Stimulated activated CD4-positive, alpha-beta T cell treated with anti-CD3 and anti-CD28 coated beads, Interleukin-1b, Interleukin-23, amount 100 ng/mL, for 48 hours (primary cell): Measurements from ENCODE around the gene MKNK2.

Source experiments
- DNase-seq: peaks from one replicate; pipeline ENCODE4 v3.0.0-alpha.2; 2020

MKNK2 gene

DNA sequence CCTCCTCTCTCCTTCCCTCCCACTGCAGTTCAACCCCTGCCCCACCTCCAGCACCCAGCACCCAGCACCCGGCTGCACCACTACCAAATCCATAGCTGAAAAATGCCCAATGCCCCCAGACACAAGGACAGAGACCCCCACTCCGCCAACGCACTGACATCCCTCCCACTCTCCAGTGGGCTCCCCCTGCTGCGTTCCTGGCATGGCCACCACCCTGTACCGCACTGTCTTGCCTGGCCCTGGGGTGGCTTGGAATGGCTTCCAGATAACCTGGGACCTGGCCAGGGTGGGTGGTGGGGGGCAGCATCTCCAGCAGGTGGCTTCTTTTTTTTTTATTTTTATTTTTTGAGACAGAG is 5.8 kb upstream of the MKNK2 start:
- DNase-seq = no peak

DNA sequence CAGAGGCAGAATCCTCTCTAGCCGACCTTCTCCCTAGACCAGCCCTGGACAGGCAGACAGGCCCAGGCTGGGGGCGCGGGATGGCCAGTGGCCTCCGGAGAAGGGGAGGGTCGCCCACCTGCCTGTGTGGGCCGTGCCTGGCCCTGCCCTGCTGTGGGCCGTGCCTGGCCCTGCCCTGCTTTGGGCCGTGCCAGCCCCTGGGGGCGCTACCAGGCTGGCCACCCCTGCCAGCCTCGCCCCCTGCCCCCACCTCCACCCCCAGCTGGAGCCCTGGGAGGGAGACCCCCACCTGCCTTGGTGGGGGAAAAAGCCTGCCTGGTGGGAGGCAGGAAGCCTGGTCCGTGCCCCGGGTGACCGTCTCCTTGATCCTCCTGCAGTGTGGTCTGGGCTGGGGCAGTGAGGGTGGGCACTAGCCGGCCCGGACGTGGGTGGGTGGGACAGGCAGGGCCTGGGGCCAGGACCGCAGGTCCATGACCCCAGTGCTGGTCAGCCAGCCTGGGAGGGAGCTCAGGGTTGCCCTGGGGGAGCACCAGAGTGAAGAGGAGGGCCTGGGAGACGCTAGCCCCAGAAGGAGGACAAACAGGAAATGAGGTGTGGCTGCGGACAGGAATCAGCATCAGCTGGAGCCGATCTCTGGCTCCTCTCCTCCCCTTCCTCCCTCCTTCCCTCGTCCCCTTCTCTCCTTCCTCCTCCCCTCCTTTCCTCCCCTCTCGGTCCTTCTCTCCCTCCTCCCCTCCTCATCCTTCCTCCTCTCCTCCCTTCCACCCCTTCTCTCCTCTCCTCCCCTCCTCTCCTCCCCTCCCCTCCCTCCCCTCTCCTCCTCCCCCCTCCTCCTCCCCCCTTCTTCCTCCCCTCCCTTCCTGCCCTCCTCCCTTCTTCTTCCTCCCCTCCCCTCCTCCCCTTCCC is 5.1 kb upstream of the MKNK2 start:
- DNase-seq = no peak

DNA sequence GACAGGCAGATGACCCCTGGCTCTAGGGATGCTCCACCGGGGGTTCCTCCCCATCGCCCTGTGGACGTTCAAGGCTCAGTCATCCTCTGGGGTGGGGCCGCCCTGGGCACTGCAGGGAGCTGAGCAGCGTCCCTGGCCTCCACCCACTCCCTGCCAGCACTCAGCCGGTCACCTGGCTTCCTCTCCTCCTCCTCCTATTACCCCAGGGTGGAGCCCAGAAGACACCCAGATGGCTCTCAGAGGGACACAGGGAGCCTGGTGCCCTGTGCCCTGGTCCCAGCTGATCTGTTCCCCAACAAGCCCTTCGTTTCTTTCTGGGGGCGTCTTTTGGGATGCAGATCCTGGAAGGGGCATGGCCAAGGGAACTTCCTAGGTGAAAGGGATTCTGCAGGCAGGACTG is 3.7 kb upstream of the MKNK2 start:
- DNase-seq = no peak

DNA sequence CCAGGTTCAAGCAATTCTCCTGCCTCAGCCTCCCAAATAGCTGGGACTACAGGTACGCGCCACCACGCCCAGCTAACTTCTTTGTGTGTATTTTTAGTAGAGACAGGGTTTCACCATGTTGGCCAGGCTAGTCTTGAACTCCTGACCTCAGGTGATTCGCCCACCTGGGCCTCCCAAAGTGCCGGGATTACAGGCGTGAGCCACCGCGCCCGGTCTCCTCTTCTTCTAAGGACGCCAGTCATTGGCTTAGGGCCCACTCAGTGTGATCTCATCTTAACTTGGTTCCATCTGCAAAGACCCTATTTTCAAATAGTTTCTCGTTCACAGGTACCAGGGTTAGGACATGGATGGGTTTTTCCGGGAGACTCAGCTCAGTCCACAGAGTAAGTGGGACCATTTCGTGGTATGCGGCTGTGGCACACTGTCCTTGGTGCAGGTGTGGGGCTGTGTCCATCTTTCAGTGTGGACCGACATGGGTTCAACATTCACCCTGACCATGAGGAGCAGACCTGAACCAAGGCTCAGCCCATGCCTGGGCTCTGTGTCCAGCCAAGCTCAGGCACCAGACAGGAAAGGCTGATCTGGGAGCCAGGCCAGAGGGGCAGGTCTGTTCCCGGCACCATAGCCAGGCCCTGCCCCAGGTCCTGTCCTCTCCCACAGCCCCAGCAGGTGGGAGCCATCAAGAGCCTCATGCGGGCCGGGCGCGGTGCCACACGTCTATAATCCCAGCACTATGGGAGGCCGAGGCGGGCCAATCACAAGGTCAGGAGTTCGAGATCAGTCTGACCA is 2.8 kb upstream of the MKNK2 start:
- no peak for DNase-seq

DNA sequence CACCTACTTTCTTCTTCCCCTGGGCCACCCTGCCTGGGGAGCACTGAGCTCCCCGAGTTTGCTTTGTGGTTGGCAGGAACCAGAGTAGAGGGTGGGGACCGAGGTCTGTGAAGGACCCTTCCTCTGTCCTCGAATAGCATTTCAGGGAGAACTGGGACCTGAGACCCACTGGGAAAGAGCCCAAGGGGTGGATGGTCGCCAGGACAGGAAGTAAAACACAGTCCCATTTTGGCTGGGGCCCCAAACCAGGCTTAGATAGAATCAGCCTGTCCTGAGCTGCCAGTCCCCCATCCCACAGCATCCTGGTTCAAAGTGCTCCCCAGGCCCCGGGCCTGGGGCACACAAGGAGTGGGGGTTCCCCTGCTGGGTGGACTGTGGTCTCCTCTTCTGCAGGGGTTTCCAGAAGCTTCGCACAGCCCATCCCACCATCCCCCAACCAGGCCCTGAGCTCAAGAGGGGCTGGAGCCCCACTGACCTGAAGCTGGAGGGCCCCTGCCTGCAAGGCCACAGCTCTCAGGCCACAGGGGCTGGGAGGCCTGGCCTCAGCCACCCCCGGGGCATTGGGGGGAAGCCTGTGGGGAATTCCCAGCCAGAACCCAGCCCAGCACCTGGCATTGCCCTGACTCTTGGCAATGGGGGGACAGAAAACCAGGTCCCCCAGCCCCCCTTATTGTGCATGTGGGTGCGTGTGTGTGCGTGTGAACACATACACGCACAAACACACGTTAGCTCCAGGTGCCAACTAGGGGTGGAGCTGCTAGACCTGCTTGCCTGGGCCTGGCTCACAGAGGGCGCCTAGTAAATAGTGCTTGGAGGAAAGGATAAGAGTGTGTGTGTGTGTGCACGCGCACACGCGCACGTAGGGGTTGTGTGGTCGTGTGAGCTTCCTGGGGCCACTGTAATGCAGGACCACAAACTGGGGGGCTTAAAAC is 995 bp upstream of the MKNK2 start:
- peak; percentile 58 for DNase-seq

DNA sequence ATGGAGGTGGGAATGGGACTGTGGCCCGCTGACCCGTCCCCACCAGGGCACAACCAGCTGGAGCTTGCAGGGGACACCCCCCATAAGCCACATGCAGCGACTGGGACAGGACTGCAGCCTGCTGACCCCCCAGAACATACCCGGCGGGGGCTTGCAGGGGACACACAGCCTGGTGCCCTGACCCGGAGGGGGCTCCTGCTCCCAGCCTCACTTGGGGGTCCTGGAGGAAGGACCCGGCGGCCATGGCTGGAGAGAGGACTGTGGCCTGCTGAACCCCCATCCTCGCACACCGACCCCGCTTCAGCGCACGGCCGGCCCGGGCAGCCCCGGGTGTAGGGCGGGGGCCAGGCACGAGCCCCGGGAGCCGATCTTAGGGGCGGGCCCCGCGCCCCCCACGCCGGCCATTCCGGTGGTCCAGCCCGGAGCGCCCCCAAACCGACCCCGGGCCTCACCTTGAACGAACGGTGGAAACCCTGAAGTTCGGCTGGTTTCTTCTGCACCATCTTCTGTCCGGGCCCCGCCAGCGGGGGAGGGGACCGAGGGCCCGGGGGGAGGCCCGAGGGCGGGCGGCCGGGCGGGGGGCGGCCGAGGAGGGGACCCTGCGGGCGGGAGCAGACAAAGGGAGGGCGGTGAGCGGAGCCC is 574 bp downstream of the MKNK2 start:
- DNase-seq = no peak

DNA sequence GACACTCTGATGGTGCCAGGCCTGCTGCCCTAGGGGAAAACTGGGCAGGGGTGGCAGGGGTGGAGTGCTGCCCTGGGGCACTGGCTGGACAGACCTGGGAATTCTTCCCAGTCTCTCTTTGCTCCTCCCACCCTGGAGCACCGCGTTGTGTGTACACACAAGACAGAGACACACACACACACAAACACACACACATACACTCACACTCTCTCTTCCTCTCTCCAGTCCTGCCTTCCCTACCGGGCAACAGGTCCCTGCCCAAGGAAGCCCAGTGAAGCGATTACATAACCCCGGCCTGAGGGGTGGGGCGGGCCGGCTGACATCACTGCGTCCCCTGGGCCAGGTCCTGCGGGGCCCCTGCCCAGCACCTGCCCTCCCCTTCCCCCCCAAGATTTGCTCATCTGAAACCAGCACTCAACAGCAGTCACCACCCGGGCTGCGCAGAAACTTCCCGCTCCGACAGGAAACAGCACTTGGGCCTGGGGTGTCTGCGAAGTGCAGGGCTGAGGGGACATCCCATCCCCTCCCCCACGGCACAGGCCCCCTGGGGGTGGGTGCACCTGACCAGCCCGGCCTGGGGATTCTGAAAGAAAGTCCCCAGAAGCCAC is 1.2 kb downstream of the MKNK2 start:
- peak; percentile 59 for DNase-seq

DNA sequence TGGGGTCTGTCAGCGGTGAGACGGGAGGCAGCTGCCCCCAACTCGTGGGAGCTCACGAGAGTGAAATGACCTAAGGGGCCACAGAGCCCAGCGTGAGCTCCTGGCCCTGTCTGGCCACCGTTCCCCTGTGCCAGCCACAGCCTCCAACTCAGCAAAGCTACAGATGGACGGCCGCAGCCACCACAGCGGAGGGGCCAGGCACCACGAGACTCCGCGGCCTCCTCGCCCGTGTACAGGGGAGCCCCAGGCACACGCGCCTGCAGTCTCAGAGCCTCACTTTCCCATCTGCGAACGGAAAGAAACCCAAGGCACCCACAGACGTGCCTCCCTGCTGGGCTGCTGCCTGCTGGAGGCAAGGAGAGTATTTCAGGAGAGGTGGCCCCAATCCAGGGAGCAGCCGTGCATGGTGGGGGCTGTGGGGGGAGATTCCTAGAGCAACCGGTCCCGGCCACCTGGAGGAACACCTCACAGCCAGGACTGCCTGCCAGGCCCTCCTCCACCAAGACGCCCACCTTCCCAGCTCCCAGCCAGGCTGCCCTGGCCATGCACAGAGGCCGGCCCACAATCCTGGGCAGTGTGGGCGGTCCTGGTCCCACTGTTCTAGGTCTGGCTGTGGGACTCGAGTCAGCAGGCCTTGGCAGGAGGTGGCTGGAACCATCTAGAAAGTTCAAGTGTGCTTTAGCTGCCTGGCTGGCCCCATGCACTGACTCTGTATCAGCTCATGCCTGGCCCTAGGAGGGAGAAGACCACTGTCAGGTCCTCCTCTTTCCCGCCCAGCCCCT is 1.9 kb downstream of the MKNK2 start:
- DNase-seq = no peak

DNA sequence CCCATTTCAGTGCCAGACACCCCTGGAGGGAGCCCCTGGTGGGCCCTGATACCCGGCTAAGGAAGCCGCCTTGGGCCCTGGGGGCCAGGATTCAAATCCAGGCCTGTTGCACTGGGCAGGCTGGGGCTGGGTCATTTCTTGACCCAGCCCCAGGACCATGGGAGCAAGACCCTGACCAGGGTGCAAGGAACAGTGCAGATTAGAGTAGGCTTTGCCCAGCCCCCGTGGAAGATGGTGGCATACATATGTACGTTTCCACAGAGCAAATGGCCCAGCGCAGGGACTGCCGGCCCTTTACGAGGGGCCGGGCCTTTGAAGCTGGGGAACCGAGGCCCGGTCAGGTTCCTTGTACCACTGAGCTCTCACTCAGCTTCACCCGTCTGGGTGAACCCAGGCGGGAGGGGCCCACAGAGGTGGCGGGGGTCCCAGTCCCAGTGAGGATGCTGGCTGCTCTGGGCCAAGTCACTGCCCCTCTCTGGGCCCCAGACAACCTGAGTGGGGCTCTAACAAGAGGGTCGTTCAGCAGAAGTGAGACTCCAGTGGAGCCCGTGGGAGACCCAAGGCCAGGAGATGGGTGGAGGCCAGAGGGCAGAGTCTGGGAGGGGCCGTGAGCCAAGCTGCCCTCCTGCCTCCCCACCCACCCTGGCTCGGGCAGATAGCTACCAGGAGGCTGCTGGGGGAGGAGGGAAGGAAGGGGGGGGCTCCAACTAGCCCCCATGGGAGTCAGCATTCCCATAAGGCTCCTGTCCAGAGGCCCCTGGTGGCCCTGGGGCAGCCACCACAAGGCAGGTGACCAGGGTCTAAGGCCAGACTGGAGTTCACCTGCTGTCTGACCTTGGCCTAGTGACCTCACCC is 2.7 kb downstream of the MKNK2 start:
- no peak for DNase-seq

DNA sequence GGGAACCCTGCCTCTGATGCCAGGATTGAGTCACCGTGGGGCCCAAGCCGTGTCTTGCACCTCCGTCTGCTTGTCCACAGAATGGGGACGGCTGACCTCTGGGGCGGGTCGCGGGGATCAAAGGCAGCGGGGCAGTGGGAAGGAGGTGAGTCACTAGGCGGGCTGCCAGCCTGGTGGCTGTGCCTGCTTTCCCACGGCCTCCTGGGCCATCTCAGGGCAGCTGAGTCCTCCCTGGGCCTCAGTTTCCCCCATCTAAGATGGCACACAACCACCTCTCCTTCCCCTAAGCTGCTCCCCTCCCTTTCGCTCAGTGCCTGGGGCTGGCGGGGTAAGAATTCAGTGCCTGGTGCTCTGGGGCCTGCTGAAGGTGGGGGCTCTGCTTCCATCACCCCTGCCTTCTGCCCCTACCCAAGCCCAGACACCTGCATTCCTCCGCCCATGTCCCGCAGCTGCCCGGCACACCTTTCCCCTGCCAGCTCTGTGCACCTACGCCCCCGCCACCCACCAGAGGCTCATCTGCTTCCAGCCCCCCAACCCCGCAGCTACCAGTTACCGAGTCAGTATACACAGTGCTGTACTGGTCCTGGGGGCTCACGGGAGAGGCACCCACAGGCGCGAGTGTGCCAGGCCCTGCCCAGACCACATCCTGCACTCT is 3.5 kb downstream of the MKNK2 start:
- DNase-seq = peak; percentile 29

DNA sequence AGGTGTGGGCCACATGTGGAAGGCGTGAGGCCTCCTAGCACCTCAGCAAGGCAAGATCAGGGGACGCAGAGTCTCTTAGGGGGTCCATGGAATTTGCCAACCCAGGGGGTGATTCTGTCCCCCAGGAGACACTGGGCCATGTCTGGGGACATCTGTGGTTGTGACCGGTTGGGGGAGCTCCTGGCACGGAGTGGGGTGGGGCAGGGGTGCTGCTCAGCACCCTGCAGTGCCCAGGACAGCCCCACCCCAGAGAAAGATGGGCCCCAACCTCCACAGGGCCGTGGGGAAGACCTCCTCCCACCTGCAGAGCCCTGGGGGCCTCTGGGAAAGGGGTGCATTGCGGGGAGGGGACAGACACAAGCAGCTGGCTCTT is 4.0 kb downstream of the MKNK2 start:
- DNase-seq = no peak

DNA sequence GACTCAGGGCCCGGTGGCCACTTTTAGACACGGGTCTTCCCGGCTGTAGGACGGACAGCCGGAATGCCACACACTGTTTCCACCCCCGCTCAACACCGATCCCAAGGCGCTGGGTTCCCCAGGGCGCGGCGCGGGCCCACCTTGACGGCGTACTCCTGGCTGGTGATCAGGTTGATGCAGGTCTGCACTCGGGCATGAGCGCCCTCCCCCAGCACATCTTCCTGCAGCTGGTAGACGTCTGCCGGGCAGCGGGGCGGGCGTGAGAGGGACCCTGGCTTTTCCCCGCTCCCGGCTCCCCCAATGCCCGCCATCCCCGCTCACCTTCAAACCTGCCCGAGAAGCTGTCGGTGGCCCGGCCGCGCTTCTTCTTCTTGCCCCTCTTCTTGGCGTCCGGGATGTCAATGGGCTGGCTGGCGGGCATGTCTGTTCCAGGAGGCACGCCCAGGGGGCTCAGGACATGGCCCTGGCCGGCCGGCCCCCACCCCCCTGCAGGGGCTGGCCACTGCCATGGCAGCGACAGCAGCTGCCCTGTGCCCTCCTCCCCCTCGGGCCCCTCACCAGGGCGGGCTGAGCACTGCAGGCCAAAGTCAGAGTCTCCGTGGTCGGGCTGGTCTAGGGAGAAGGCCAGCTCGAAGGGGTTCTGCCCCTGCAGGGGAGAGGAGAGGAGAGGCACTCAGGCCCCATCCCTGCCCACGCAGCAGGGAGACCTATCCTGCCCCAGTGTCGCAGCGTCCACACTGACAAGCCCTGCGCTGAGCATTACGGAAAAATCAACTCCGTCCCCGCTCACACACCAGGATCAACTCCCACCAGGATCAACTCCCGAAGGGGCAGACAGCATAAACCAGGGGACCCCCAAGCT is 4.8 kb downstream of the MKNK2 start:
- no peak for DNase-seq

DNA sequence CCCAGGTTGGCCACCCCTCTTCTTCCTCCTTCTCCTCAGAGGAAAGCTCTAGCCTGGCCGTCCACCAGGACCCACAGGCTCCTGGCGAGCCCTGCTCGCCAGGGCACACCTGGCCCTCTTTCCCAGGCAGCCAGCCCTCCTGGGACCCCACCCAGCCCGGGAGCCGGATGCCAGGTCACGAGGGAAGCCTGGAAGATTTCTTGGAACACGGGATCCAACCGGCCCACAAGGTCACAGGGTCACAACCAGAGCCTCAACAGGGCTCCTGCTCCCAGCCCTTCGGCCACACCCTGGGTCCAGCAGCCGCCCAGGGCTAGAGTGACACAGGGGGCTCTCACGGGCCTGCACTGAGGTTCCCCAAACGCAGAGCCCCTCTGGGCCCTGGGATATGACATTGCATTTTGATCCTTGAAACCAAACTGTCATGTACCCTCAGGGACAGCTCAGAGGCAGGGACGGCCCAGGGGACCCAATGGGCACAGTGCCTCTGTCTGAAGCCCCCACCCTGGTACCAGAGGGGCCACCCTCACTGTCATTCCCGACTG is 5.5 kb downstream of the MKNK2 start:
- no peak for DNase-seq

DNA sequence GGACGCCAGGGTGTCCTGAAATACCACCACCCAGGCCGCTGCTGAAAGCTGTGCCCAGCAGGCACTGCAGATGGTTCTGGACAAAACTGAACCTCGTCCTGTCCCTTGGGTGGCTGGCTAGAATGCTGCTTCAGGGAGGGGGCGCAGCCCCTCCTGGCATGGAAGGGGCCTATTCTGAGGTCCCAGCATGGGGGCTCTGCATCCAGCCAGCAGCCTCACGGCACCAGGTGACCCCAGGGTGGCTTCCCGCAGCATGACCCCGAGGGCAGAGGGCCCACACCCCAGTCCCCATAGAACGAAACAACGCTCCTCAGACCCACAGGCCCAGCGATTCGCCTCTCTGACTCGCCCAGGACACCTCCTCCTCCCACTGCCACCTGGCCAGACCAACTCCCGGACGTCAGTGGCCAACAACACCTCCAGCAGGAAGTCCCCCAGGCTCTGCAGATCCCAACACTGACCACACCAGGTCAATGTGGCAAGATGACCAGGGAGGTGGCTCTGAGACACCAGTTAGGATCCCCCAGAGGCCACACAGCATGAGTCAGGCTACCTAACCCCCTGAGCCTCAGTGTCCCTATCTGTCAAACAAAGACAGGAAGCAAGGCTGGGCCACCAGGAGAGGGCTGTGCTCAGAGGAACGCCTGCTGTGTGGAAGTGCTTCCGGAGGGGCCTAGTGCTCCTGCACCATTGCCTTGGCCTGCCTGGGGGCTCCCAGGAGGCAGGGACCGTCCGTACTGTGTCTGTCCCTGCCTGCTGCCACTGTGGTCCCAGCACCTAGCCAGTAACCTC is 6.1 kb downstream of the MKNK2 start:
- DNase-seq = no peak

DNA sequence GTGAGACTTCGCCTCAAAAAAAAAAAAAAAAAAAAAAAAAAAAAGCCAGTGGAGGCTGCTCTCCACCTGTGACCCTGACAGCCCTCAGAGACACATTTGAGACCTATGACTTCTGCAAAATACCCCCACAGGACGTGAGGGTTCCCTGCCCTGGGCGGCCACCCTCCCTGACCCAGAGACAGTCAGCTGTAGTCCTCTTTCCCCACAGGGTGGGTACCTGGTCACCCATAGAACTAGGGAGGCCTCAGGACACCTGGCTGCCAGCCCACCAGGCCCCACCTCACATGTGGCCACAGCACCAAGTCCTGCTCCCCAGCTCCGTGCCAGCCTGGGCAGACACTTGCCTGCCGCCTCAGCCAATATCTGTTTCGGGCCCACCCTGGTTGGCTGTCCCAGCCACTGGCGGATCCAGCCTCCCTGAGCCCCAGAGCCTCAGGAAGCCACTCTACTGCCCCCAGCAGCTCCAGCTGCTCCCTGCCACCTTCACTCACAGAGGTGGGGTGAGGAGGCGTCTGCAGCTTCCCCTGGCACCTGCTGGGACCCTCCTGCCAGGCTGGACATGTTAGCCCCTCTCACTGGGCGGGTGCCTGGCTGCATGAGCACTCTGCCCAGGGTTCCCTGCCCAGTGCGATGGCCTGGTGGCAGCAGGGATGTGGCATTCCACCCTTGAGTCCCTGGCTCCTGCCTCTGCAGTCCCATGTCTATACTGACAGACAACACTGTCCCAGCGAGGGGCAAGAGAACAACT is 6.9 kb downstream of the MKNK2 start:
- DNase-seq = no peak

DNA sequence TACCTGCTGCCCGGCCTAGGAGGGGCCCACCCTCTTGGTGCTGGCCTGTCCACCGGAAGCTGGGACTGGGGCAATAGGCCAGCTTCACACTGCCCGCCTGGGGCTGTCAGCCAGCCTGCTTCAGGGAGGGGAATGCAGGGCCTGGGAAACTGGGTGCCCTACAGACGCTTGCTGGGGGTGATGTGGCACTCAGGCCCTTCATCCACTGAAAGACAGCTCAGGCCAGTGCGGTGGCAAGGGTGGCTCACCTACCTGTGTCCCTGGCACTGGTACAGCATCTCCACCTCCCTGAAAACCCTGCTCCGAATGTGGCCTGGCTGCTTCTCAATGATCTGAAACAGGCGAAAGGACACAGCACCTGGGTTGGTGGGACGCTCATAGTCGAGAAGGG is 7.8 kb downstream of the MKNK2 start:
- no peak for DNase-seq
